ENCODE data around the gene TRIM3.

Gene TRIM3

GRCh38 chr11:6400431-6401345 lies 73.1 kb downstream of the TRIM3 start:
- no peak for DNase-seq

All from fibroblast of skin of scalp (primary cell).